SH-SY5Y (cell line): Measurements from ENCODE around the gene CABP7.

Experiments
- GATA2 ChIP-seq: IDR thresholded peaks from 2 replicates; pipeline ENCODE4 v1.6.1; 2011; ENCODE audit warnings: mild to moderate bottlenecking, low read depth, low read length
- GATA3 ChIP-seq: IDR thresholded peaks from 2 replicates; pipeline ENCODE4 v1.6.1; 2011; ENCODE audit warnings: low read depth, mild to moderate bottlenecking, low read length, moderate library complexity

GRCh38 chr22:29689880-29690213 is 30.0 kb upstream of the CABP7 start:
- TF ChIP-seq GATA2 (no peak), GATA3 (no peak)
